Measurements from ENCODE around the gene MAGT1.
A peak's percentile ranks its signal among the peaks of the same experiment; 100 is the strongest.
"Not testable (repeated sequence)": the region's sequence is repeated elsewhere in the genome, so short reads cannot be mapped to it uniquely, and the experiment has no call there.

Gene MAGT1

DNA sequence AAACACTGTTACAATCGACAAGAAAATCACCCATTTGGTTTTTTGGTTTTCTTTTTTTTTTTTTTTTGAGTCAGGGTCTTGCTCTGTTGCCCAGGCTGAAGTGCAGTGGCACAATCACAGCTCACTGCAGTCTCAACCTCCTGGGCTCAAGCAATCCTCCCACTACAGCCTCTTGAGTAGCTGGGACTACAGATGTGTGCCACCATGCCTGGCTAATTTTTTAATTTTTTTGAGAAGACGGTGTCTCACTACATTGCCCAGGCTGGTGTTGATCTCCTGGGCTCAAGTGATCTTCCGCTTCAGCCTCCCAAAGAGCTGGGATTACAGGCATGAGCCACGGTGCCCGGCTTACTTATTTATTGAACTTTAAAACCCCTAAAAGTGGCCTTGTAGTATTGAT lies 63.7 kb downstream of the MAGT1 start:
- not testable (repeated sequence) for DNase-seq (ENCODE audit: low read depth)

- DNase-seq (ENCODE audit: low read depth) = not testable (repeated sequence)
These were observed 73.2 kb downstream of the MAGT1 start for GRCh38 chrX:77821989-77822388.

GRCh38 chrX:77820091-77820727 lies 75.0 kb downstream of the MAGT1 start:
- DNase-seq (ENCODE audit: low read depth) = no peak

DNA sequence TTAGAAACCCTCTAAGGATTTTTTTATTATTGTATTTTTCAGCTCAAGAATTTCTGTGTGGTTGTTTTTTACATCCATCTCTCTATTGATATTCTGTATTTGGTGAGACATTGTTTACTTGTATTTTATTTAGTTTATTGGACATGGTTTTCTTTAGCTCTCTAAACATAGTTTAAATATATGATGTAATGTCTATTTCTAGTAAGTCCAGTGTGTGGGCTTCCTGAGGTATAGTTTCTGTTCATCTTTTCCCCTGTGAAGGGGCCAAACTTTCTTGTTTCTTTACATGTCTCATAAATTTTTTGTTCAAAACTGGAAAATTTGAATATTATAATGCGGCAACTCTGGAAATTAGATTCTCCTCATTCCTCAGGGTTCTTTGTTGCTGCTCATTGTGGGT lies 81.0 kb downstream of the MAGT1 start:
- no peak for DNase-seq (ENCODE audit: low read depth)

- no peak for DNase-seq (ENCODE audit: low read depth)
These were observed 93.0 kb downstream of the MAGT1 start for GRCh38 chrX:77802201-77802600.

DNA sequence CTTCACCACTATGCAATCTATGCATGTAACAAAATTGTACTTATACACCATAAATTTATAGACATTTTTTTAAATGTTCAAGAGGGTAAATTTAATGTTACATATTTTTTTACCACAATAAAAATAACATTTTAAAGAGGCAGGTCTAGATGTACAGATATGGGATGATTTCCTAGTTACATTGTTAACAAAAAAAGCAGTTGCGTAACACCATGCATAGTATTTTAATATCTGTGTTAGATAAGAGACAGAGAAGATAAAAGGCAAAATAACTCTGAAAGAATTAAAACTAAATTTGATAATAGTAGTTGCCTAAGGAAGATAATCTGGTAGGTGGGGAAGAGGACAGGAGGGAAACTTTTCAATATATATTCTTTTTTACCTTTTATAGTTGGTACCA lies 100.1 kb downstream of the MAGT1 start:
- no peak for DNase-seq (ENCODE audit: low read depth)

- DNase-seq (ENCODE audit: low read depth) = no peak
These were observed 101.3 kb downstream of the MAGT1 start for GRCh38 chrX:77793946-77794345.

GRCh38 chrX:77788050-77788449 lies 107.2 kb downstream of the MAGT1 start:
- no peak for DNase-seq (ENCODE audit: low read depth)

DNA sequence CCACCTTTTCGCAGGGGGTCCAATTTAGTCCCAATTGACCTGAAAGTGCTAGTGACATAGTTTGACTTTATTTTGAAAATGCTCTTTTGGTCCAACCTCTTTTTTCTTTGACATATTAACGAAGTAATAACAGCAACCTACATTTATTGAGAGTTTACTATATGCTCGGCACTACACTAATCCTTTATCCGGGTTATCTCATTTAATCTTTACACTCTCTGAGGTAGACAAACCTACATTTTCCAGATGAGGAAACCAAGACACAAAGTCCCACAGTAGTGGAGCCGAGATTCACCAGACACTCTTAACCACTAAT lies 108.9 kb downstream of the MAGT1 start:
- no peak for DNase-seq (ENCODE audit: low read depth)

DNA sequence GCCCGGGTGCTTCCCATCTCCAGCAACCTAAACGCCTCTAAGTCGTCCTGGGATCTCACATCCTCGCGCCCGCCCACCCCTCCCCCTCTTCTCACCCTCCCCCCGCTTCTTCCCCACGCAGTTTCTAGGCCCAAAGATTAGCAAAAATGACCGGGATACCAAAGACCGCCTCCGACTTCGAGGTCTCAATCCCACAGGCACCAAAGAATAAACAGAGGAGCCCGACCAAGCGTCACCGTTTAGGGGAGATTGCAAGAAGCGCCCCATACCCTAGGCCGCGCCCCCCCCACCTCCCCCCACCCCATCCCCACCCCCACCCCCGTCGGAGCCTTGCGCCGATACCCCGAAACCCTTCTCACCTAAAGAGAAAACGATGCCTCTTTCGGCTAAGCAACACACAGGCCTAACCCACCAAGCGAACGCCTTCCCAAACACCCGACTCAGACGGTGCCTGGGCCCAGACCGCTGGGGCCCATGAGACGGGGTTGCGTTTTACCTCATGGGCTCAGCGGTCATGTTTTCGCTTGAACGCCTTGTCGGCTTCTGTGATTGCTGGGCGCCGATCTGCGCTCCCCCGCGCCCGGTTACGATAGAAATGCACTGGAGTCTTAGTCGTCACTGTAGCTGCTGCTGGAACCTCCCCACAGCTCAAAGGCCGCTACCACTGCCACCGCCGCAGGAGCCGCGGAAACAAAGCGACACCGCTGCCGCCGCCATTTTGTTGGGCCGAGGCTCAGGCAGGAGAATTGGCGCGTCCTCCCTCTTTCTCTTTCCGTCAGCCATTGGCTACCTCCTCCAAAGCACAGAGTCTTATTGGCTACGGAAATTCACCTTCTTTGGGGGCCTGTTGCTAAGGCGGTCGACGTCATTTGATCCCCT lies 109.5 kb downstream of the MAGT1 start, which contains the start of gene ATRX:
TSS of gene ATRX (minus strand) at position 731 of the 879 bp plus-strand sequence. CDS start at position 516, 215 bp downstream.
- peak; percentile 49 for DNase-seq (ENCODE audit: low read depth)

GRCh38 chrX:77779695-77780094 lies 115.5 kb downstream of the MAGT1 start:
- no peak for DNase-seq (ENCODE audit: low read depth)

DNA sequence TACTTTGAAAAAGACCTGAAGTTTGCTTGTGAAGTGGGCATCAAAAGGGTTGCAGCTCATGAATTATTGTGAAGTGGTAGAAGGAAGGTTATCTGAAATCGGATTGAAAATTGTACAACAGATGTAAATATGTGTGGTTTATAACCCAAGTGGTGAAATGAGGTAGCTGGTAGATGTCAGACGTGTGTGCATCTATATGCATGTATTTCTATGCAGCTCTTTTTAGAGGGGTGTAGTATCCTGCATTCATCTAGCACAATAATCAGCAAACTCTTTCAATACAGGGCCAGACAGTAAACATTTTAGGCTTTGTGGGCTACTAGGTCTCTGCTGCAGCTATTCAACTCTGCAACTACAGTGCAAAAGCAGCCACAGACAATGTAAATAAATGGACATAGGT lies 118.6 kb downstream of the MAGT1 start:
- DNase-seq (ENCODE audit: low read depth) = no peak

Data from stimulated activated CD8-positive, alpha-beta memory T cell treated with anti-CD3 and anti-CD28 coated beads, Interleukin-4, amount 100 ng/mL, for 24 hours (primary cell).